Stomach (tissue), 4 donors: ENCODE results near the gene ITK.

ENCODE experiments used
- EP300 ChIP-seq: sonication (generic); formaldehyde crosslinking; IDR thresholded peaks from one replicate; pipeline ENCODE4 v1.6.1; 2017; ENCODE audit warnings: antibody characterized with exemption
- POLR2A ChIP-seq, 4 donors: fragments of 450-650 bp; IDR thresholded peaks; one replicate each; pipeline ENCODE4 v1.6.1; 2016; ENCODE audit warnings: antibody characterized with exemption in 4 of 4, control low read depth in 2 of 4, mild to moderate bottlenecking in 1 of 4, moderate library complexity in 1 of 4
- TF ChIP-seq, protein P1 (sequence below), 7 experiments: fragments of 450-650 bp in 4 of 7; fragments of 200-600 bp in 3 of 7; sonication (generic) in 3 of 7; IDR thresholded peaks; one replicate each; pipeline ENCODE4 v1.5.1; 2016 to 2019; ENCODE audit warnings: antibody characterized with exemption in 7 of 7, control low read depth in 2 of 7, mild to moderate bottlenecking in 1 of 7

- TF ChIP-seq, protein P1, sequence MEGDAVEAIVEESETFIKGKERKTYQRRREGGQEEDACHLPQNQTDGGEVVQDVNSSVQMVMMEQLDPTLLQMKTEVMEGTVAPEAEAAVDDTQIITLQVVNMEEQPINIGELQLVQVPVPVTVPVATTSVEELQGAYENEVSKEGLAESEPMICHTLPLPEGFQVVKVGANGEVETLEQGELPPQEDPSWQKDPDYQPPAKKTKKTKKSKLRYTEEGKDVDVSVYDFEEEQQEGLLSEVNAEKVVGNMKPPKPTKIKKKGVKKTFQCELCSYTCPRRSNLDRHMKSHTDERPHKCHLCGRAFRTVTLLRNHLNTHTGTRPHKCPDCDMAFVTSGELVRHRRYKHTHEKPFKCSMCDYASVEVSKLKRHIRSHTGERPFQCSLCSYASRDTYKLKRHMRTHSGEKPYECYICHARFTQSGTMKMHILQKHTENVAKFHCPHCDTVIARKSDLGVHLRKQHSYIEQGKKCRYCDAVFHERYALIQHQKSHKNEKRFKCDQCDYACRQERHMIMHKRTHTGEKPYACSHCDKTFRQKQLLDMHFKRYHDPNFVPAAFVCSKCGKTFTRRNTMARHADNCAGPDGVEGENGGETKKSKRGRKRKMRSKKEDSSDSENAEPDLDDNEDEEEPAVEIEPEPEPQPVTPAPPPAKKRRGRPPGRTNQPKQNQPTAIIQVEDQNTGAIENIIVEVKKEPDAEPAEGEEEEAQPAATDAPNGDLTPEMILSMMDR (IDR thresholded peaks at IDR 0.05), result no peak
- no peak for TF ChIP-seq POLR2A (IDR thresholded peaks at IDR 0.05)
- no peak for TF ChIP-seq EP300
These were observed 29.6 kb upstream of the ITK start for GRCh38 chr5:157150995-157151394.
